ENCODE results near the gene ALB.

- TF ChIP-seq CTCF (conservative IDR thresholded peaks at IDR 0.05) (no peak), ZFX (IDR thresholded peaks at IDR 0.05) (no peak)
Observed at GRCh38 chr4:73448448-73449203, 44.5 kb downstream of the ALB start.
